K562 (cell line): ENCODE results near the gene SLC6A4. TPM values are rescaled to one million over a fixed set of nuclear protein-coding genes. Genes with fewer than 3 reads are reported as not detected.

Source experiments
- ATAC-seq: fragments of 200-7000 bp; cut with Tn5 transposase; 3 replicates; pipeline ENCODE4 v1.9.1; 2020; ENCODE audit warnings: moderate library complexity
- BruUV-seq: library from RNA; stranded (reverse); fragments of 400-500 nt; replicated peaks from 2 replicates; lab custom pipeline; 2021; lab: Mats Ljungman, UMichigan
- CTCF ChIA-PET: fragments of 300-600 bp; formaldehyde crosslinking; extraction: SDS; loops from one replicate; lab custom pipeline; 2021; ENCODE audit warnings: low intra/inter-chr PET ratio; lab: Yijun Ruan, JAX
- POLR2A ChIA-PET: fragments of 300-600, 350-650 bp; sonication (Branson Sonifier 250); formaldehyde crosslinking; extraction: SDS; loops from one replicate; lab custom pipeline; 2021; ENCODE audit warnings: antibody characterized with exemption, inconsistent platforms; lab: Yijun Ruan, JAX
- DNase-seq, 4 experiments: peaks; one replicate each; pipeline versions ENCODE4 v3.0.0 to v3.0.0-alpha.2; 2011 to 2018; ENCODE audit warnings: low spot score in 3 of 4, mixed read lengths in 3 of 4; ENCODE audit errors: extremely low read depth in 1 of 4
- FAIRE-seq: peaks from 2 replicates; lab custom pipeline; 2011; peaks lifted over from hg19 to GRCh38; lab: Jason Lieb, UNC
- H2AFZ ChIP-seq: 2 replicates; pipeline ENCODE4 v1.6.0; 2011; ENCODE audit warnings: low read depth, low read length, control low read depth, inconsistent platforms
- H3K27ac ChIP-seq: fragments of 200-600 bp; 3 replicates; pipeline ENCODE4 v1.8.0; 2011; ENCODE audit warnings: low read depth, mild to moderate bottlenecking, control low read depth, inconsistent platforms, low read length, moderate library complexity, mixed read lengths; ENCODE audit errors: extremely low read depth
- H3K27me3 ChIP-seq, 2 experiments: fragments of 300-600 bp in 1 of 2; 2 replicates in 1 of 2; 3 replicates in 1 of 2; pipeline versions ENCODE4 v1.6.0 to v1.8.0; 2011; ENCODE audit warnings: inconsistent platforms in 2 of 2, low read length in 2 of 2, mild to moderate bottlenecking in 1 of 2, mixed read lengths in 1 of 2, moderate library complexity in 1 of 2; ENCODE audit not compliant: control insufficient read depth in 2 of 2, insufficient read depth in 2 of 2
- H3K36me3 ChIP-seq: fragments of 300-600 bp; 3 replicates; pipeline ENCODE4 v1.8.0; 2011; ENCODE audit warnings: mild to moderate bottlenecking, low read length, inconsistent platforms; ENCODE audit not compliant: control insufficient read depth, insufficient read depth
- H3K4me1 ChIP-seq, 2 experiments: fragments of 200-600 bp in 1 of 2; replicated peaks in 1 of 2; 2 replicates in 1 of 2; 3 replicates in 1 of 2; pipeline versions ENCODE4 v1.5.1 to v1.8.0; 2011; ENCODE audit warnings: inconsistent platforms in 2 of 2, low read length in 2 of 2, mild to moderate bottlenecking in 1 of 2, mixed read lengths in 1 of 2, moderate library complexity in 1 of 2; ENCODE audit not compliant: control insufficient read depth in 2 of 2, insufficient read depth in 2 of 2
- H3K4me2 ChIP-seq: 2 replicates; pipeline ENCODE4 v1.6.1; 2011; ENCODE audit warnings: low read length, control low read depth, inconsistent platforms, mixed read lengths; ENCODE audit not compliant: insufficient read depth
- H3K4me3 ChIP-seq: fragments of 200-600 bp; sonication (generic), shearing (Covaris generic); 2 replicates; pipeline ENCODE4 v1.5.1; 2016; ENCODE audit warnings: control low read depth, inconsistent platforms
- H3K79me2 ChIP-seq: fragments of 200-600 bp; 3 replicates; pipeline ENCODE4 v1.8.0; 2011; ENCODE audit warnings: low read length, inconsistent platforms; ENCODE audit not compliant: control insufficient read depth, insufficient read depth
- H3K9ac ChIP-seq, 2 experiments: 2 replicates each; pipeline versions ENCODE4 v1.6.0 to v1.6.1; 2011; ENCODE audit warnings: low read depth in 2 of 2, low read length in 2 of 2, control low read depth in 1 of 2, inconsistent platforms in 1 of 2, mild to moderate bottlenecking in 1 of 2, mixed read lengths in 1 of 2; ENCODE audit not compliant: insufficient read depth in 1 of 2
- H3K9me1 ChIP-seq: one replicate; pipeline ENCODE4 v1.6.0; 2011; ENCODE audit warnings: inconsistent platforms, mild to moderate bottlenecking, low read length, moderate library complexity; ENCODE audit not compliant: control insufficient read depth, insufficient read depth
- H3K9me3 ChIP-seq: replicated peaks from 2 replicates; pipeline ENCODE4 v1.5.1; 2011; ENCODE audit warnings: low read depth, low read length, inconsistent platforms; ENCODE audit not compliant: control insufficient read depth, insufficient read depth
- H4K20me1 ChIP-seq: replicated peaks from 2 replicates; pipeline ENCODE4 v1.6.1; 2011; ENCODE audit warnings: low read length, inconsistent platforms, mixed read lengths; ENCODE audit not compliant: control insufficient read depth, insufficient read depth
- CBX5 ChIP-seq: IDR thresholded peaks from 2 replicates; pipeline ENCODE4 v1.6.1; 2014; ENCODE audit warnings: low read depth, borderline replicate concordance
- CREB1 ChIP-seq, 2 experiments: sonication (generic) in 1 of 2; formaldehyde crosslinking in 1 of 2; IDR thresholded peaks; 2 replicates each; pipeline versions ENCODE4 v1.6.1 to v1.8.0; 2012 to 2022; ENCODE audit warnings: inconsistent platforms in 1 of 2, mild to moderate bottlenecking in 1 of 2, missing genetic modification reagents in 1 of 2, moderate library complexity in 1 of 2
- LCOR ChIP-seq: sonication (generic); formaldehyde crosslinking; IDR thresholded peaks from 2 replicates; pipeline ENCODE4 v1.8.0; 2022; ENCODE audit warnings: mild to moderate bottlenecking, missing genetic modification reagents
- MTF1 ChIP-seq: fragments of 250-450 bp; sonication (Bioruptor Pico); IDR thresholded peaks from 2 replicates; pipeline ENCODE4 v1.9.0; 2021; ENCODE audit warnings: moderate library complexity, mild to moderate bottlenecking, inconsistent platforms, borderline replicate concordance
- MYC ChIP-seq, 2 experiments: fragments of 250-450 bp in 1 of 2; sonication (Bioruptor Pico) in 1 of 2; IDR thresholded peaks; 2 replicates each; pipeline versions ENCODE4 v1.5.1 to v1.6.1; 2012 to 2021; ENCODE audit warnings: low read depth in 2 of 2, borderline replicate concordance in 1 of 2, improper control_type of control experiment in 1 of 2, low read length in 1 of 2, mild to moderate bottlenecking in 1 of 2, moderate library complexity in 1 of 2
- NELFE ChIP-seq: IDR thresholded peaks from 2 replicates; pipeline ENCODE4 v1.6.1; 2011; ENCODE audit warnings: mild to moderate bottlenecking; ENCODE audit not compliant: insufficient read depth, insufficient read length
- NFRKB ChIP-seq: fragments of 450-650 bp; IDR thresholded peaks from 2 replicates; pipeline ENCODE4 v1.6.1; 2016; ENCODE audit warnings: low read depth
- SUPT5H ChIP-seq: fragments of 450-650 bp; IDR thresholded peaks from 2 replicates; pipeline ENCODE4 v1.6.1; 2016
- ZBTB7A ChIP-seq: IDR thresholded peaks from 2 replicates; pipeline ENCODE4 v1.6.1; 2011; ENCODE audit warnings: low read depth, mild to moderate bottlenecking, low read length, moderate library complexity, borderline replicate concordance; ENCODE audit not compliant: control insufficient read depth
- ZNF584 ChIP-seq: fragments of 200-800 bp; sonication (Bioruptor generic); IDR thresholded peaks from 2 replicates; pipeline ENCODE4 v1.6.1; 2016; ENCODE audit warnings: low read depth, mild to moderate bottlenecking, missing genetic modification characterization, missing compliant biosample characterization
- ZNF75A ChIP-seq: fragments of 450-650 bp; formaldehyde crosslinking; IDR thresholded peaks from 2 replicates; pipeline ENCODE4 v1.4.0; 2020; ENCODE audit warnings: mild to moderate bottlenecking
- WGBS: fragments of 100-300 bp; shearing (Covaris generic); methylation state at CpG from one replicate; pipeline ENCODE4 v1.1.6; 2016; ENCODE audit warnings: low coverage, mixed read lengths; ENCODE audit not compliant: insufficient coverage; ENCODE audit errors: missing lambda C conversion rate; 5-methylcytosine and 5-hydroxymethylcytosine counted together
- in situ Hi-C: fragments of 300-500 bp; cut with MboI; formaldehyde crosslinking; loops from 4 replicates; pipeline ENCODE4 v1.15.0; 2018; ENCODE audit warnings: inconsistent platforms, mixed read lengths
- intact Hi-C: fragments of 100-400 bp; cut with micrococcal nuclease; formaldehyde crosslinking; loops from 2 replicates; pipeline ENCODE4 v1.14.2; 2022
- polyA plus RNA-seq, 8 experiments: library from polyadenylated mRNA; depleted of rRNA in 4 of 8; stranded (reverse) in 5 of 8; unstranded in 3 of 8; fragments of >200 nt; fragmentation: Nextera tagmentation in 2 of 8; fragmentation: Illumina TruSeq in 1 of 8; extraction: Ambion mirVana in 2 of 8; extraction: Trizol in 1 of 8; gene quantifications; 2 replicates each; pipeline versions ENCODE4 v1.2.1 to v1.2.3, GENCODE V29; 2011 to 2014; ENCODE audit warnings: inconsistent platforms in 1 of 8, missing spikeins in 1 of 8
- total RNA-seq, 7 experiments: library from RNA; depleted of rRNA in 6 of 7; stranded (reverse); fragments of >200 nt in 6 of 7; fragmentation: Illumina TruSeq in 2 of 7; extraction: Trizol in 2 of 7; gene quantifications; 2 replicates each; pipeline versions ENCODE4 v1.2.1 to v1.2.3, GENCODE V29; 2011 to 2021; ENCODE audit warnings: low replicate concordance in 1 of 7
- TF ChIP-seq, protein P1 (sequence below): fragments of 450-650 bp; IDR thresholded peaks from 2 replicates; pipeline ENCODE4 v1.6.1; 2017; ENCODE audit warnings: antibody characterized with exemption
- TF ChIP-seq, protein P2 (sequence below): conservative IDR thresholded peaks from 2 replicates; pipeline ENCODE4 v1.6.1; 2011; ENCODE audit warnings: low read depth, mild to moderate bottlenecking, low read length; ENCODE audit not compliant: control insufficient read depth
- TF ChIP-seq, protein P3 (sequence below): fragments of 250-450 bp; sonication (Bioruptor Pico); IDR thresholded peaks from 2 replicates; pipeline ENCODE4 v1.8.0; 2022; ENCODE audit warnings: inconsistent platforms

Gene SLC6A4
- total and polyA plus RNA-seq, 9 of the 15 experiments (the other 6 are each of a cell fraction or from before 2014, with no cell fraction given), result 0.05 to 0.09 (median 0.07) TPM; not detected in 6

DNA sequence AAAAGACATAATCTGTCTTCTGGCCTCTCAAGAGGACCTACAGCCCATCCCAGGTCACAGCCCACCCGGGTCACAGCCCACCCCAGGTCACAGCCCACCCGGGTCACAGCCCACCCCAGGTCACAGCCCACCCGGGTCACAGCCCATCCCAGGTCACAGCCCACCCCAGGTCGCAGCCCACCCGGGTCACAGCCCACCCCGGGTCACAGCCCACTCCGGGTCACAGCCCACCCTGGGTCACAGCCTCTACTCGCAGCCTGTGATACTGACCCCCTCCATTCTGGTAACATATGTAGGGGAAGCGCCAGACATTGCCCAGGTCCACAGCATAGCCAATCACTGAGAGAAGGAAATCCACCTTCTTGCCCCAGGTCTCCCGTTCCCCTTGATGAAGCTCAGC, 14.2 kb downstream of the SLC6A4 start (continued):
- TF ChIP-seq, protein P1, sequence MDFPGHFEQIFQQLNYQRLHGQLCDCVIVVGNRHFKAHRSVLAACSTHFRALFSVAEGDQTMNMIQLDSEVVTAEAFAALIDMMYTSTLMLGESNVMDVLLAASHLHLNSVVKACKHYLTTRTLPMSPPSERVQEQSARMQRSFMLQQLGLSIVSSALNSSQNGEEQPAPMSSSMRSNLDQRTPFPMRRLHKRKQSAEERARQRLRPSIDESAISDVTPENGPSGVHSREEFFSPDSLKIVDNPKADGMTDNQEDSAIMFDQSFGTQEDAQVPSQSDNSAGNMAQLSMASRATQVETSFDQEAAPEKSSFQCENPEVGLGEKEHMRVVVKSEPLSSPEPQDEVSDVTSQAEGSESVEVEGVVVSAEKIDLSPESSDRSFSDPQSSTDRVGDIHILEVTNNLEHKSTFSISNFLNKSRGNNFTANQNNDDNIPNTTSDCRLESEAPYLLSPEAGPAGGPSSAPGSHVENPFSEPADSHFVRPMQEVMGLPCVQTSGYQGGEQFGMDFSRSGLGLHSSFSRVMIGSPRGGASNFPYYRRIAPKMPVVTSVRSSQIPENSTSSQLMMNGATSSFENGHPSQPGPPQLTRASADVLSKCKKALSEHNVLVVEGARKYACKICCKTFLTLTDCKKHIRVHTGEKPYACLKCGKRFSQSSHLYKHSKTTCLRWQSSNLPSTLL, result no peak

DNA sequence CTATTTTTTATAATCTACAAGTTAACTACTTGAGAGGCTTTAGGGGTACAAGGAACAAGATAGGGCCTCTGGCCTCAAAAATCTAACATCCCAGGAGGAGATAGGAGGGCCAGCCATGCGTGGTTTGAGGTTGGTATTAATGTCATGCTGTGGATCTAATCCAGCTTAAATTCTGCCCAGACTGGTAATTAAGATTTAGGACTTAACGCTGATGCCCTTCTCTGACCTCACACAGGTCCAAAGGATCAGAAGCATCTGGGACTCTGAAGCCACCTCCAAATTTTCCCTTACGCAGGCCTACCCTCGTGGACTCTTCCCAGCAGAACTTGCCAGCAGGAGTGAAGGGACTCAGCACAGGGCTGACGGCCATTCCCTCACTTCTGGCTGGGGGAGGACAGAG, 15.1 kb downstream of the SLC6A4 start:
- no peak overlapping the region for H2AFZ ChIP-seq
- ChIA-PET POLR2A (interaction anchor here (1.2 to 2.3 kb wide), 3 partner anchors 9 to 26 kb away, joined by 4 to 11 read pairs (median 4); no protein-coding TSS in a partner anchor), CTCF (no interaction called here)
- H3K79me2 ChIP-seq, result no peaks in the 10 kb centered on the region
- in situ Hi-C loops (no loop called here), intact Hi-C loops (no loop called here)
- H3K9me3 ChIP-seq, result no peaks in the 10 kb centered on the region
- WGBS, result 52% methylated on average over 5 of the region's 5 CpGs
- no peak overlapping the region; a peak in 1 of 4 replicates for H3K9ac ChIP-seq
- peaks cover 14 to 16% of the 10 kb centered on the region in 2 experiments; a peak in 4 of 5 replicates for H3K4me1 ChIP-seq
- no peak overlapping the region for H3K4me3 ChIP-seq
- DNase-seq, result no peak
- no peaks in the 10 kb centered on the region for H3K9me1 ChIP-seq
- H3K36me3 ChIP-seq, result no peaks in the 10 kb centered on the region
- H3K27ac ChIP-seq, result no peak overlapping the region
- no peaks in the 10 kb centered on the region for H4K20me1 ChIP-seq
- no peak for FAIRE-seq
- no peaks in the 10 kb centered on the region for H3K27me3 ChIP-seq
- BruUV-seq, result no TSS peak
- H3K4me2 ChIP-seq, result no peak overlapping the region
- no peak for ATAC-seq
- TF ChIP-seq ZBTB7A (no peak), SUPT5H (no peak), ZNF75A (CRISPR knock-in tag) (no peak), MTF1 (CRISPR knock-in tag) (no peak), MYC (IDR thresholded peaks at IDR 0.05; ENCODE audit: low read depth, low read length) (no peak), MYC (CRISPR knock-in tag; IDR thresholded peaks at IDR 0.05; ENCODE audit: borderline replicate concordance, low read depth) (no peak), LCOR (CRISPR knock-in tag) (no peak), CBX5 (no peak), CREB1 (IDR thresholded peaks at IDR 0.05) (no peak), CREB1 (CRISPR knock-in tag; IDR thresholded peaks at IDR 0.05) (no peak), NFRKB (no peak), NELFE (no peak), ZNF584 (CRISPR knock-in tag) (no peak)
- TF ChIP-seq, protein P2, sequence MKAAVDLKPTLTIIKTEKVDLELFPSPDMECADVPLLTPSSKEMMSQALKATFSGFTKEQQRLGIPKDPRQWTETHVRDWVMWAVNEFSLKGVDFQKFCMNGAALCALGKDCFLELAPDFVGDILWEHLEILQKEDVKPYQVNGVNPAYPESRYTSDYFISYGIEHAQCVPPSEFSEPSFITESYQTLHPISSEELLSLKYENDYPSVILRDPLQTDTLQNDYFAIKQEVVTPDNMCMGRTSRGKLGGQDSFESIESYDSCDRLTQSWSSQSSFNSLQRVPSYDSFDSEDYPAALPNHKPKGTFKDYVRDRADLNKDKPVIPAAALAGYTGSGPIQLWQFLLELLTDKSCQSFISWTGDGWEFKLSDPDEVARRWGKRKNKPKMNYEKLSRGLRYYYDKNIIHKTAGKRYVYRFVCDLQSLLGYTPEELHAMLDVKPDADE, result no peak
- TF ChIP-seq, protein P3, sequence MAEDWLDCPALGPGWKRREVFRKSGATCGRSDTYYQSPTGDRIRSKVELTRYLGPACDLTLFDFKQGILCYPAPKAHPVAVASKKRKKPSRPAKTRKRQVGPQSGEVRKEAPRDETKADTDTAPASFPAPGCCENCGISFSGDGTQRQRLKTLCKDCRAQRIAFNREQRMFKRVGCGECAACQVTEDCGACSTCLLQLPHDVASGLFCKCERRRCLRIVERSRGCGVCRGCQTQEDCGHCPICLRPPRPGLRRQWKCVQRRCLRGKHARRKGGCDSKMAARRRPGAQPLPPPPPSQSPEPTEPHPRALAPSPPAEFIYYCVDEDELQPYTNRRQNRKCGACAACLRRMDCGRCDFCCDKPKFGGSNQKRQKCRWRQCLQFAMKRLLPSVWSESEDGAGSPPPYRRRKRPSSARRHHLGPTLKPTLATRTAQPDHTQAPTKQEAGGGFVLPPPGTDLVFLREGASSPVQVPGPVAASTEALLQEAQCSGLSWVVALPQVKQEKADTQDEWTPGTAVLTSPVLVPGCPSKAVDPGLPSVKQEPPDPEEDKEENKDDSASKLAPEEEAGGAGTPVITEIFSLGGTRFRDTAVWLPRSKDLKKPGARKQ (CRISPR knock-in tag), result no peak
